ENCODE data around the gene RAD51D. TPM values are rescaled to one million over a fixed set of nuclear protein-coding genes. Genes with fewer than 3 reads are reported as not detected.
A peak's percentile ranks its signal among the peaks of the same experiment; 100 is the strongest.

The RAD51D gene
- total RNA-seq, 2 donors from 2014 or later: 27.8 to 68.3 TPM

DNA sequence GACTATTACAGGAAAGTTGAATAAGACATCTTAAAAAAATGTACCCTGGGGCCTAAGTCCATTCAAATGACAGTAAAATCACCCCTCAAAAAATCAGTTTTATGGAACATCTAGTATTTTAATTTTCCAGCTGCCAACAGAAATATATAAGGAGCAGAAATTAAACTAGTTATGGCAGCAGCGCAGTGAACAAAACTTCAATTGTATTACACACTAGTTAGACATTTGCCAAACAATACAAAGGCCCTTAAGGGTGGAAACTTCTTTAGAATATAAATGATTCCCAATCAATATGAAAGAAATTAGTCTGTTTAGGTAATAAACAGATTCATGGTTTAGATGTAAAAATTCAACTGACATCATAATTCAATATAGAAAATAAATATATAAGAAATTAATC, 38.0 kb downstream of the RAD51D start:
- no peak for ATAC-seq
- H3K36me3 Mint-ChIP-seq: peaks cover 4% of the 10 kb centered on the region
- peak overlapping the region; percentile 79 for H3K4me3 Mint-ChIP-seq
- peak overlapping the region; percentile 52 to 82 for H3K27ac Mint-ChIP-seq
- peaks cover 56 to 72% of the 10 kb centered on the region in 2 donors for H3K4me1 Mint-ChIP-seq (ENCODE audit: low read depth in 2 of 2)
- H3K27me3 Mint-ChIP-seq: no peaks in the 10 kb centered on the region
- DNase-seq (ENCODE audit: low spot score): no peak
- H3K9me3 Mint-ChIP-seq: no peaks in the 10 kb centered on the region

- Mint-ChIP-seq H3K36me3 (peaks cover 4% of the 10 kb centered on the region), H3K4me3 (peak overlapping the region; percentile 79), H3K27me3 (no peaks in the 10 kb centered on the region), H3K4me1 (ENCODE audit: low read depth in 2 of 2) (peaks cover 50 to 64% of the 10 kb centered on the region in 2 donors), H3K27ac (peak overlapping the region; percentile 52 to 82), H3K9me3 (no peaks in the 10 kb centered on the region)
- ATAC-seq (peak; percentile 81 to 85), DNase-seq (ENCODE audit: low spot score) (no peak)
These were observed 39.1 kb downstream of the RAD51D start for GRCh38 chr17:35080536-35080935.

DNA sequence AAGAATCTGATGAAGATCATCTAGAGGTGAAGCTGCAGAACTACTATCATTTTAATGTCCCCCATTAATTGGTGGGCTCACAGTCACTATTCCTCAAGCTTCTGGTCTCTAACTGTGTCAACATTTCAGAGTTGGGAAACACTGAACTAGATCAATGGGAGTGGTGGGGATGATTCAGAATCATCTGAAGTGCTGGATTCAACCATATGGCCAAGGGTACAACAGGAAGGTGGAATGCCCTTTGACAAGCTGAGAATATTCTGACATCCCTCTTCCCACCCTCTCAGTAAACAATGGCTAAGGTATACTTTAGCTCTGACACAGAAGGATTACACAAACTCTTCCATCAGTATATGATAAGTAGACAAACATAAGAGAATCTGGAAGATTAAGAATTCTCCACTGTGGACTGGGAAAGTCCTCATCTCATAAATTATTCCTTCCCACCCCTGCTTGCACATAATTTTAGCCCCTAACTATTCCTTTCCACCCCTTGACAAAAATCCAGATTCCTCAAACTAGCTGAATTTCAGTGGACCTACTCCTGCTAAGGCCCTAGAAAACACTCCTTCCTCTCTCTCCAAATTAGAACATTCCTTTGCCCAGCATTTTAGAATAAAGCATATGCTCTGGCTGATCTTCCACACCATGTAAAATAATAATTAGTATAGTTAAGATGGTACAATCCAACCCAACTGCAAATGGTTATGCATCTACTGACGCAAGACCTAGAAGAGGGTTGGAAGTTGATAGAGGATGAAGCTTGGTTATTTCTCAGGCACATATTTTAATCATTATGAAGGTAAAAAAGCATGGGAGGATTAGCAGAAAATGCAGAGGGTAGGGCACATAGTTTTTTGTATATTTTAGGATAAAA, 39.9 kb downstream of the RAD51D start:
- H3K4me1 Mint-ChIP-seq (ENCODE audit: low read depth in 2 of 2): peaks cover 53 to 64% of the 10 kb centered on the region in 2 donors
- H3K27me3 Mint-ChIP-seq: no peaks in the 10 kb centered on the region
- peak overlapping the region; percentile 79 for H3K4me3 Mint-ChIP-seq
- peaks cover 4% of the 10 kb centered on the region for H3K36me3 Mint-ChIP-seq
- ATAC-seq: no peak
- DNase-seq (ENCODE audit: low spot score): no peak
- no peaks in the 10 kb centered on the region for H3K9me3 Mint-ChIP-seq
- H3K27ac Mint-ChIP-seq: peak overlapping the region; percentile 52 to 82

DNA sequence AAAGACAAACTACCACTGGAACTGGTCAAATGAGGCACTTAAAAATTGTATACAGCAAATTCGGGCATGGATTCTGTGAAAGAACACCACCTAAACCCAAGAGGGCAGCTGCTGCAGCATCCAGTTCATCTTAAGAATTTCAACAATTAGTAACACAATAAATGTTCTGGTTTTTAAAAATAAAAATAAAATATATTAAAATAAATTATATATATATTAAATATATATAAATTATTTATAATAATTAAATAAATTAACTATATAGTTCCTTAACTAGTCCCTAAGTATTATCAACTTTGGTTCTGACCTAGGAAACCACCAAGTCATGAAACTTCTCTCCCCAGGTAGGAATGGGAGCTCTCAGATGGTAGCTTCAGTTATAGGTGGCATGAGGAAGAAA, 42.8 kb downstream of the RAD51D start:
- Mint-ChIP-seq H3K27ac (no peak overlapping the region), H3K4me3 (no peak overlapping the region), H3K27me3 (no peaks in the 10 kb centered on the region), H3K36me3 (peaks cover 4% of the 10 kb centered on the region), H3K9me3 (no peaks in the 10 kb centered on the region), H3K4me1 (ENCODE audit: low read depth in 2 of 2) (peaks cover 64 to 74% of the 10 kb centered on the region in 2 donors)
- ATAC-seq (no peak), DNase-seq (ENCODE audit: low spot score) (no peak)

GRCh38 chr17:35074711-35075707, 44.7 kb downstream of the RAD51D start:
- no peaks in the 10 kb centered on the region for H3K9me3 Mint-ChIP-seq
- no peaks in the 10 kb centered on the region for H3K27me3 Mint-ChIP-seq
- peak overlapping the region; percentile 75 for H3K4me3 Mint-ChIP-seq
- no peak for DNase-seq (ENCODE audit: low spot score)
- H3K36me3 Mint-ChIP-seq: peaks cover 4% of the 10 kb centered on the region
- H3K27ac Mint-ChIP-seq: peak overlapping the region; percentile 86 to 89
- peaks cover 60 to 64% of the 10 kb centered on the region in 2 donors for H3K4me1 Mint-ChIP-seq (ENCODE audit: low read depth in 2 of 2)
- no peak for ATAC-seq

DNA sequence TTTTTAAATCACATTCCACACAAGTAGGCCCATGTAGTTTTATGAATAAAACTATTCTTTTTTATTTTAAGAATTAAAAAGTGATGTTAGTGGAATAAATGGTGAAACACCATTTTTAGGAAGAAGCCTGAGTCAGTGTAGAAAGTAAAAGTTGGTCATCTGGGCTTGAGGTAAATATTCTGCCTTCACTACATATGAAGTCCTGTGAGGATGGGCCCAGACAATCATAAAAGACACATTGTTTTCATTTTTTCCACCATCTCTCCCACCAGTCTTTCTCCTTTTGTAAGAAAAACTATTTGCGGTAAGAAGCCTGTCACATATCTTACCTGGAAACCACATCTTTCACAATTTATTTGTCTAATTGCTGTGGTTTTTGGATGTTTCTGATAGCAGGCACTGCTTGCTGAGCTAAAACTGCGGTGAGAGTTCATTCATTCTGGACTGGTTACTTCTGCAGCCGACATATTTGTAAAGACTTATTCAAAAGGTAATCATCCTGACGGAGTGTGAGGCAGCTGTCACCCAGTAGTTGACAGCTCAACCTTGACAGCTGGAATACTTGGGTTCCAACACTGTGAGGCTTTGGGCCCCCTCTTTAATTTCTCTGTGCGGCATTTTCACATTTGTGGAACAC, 45.6 kb downstream of the RAD51D start:
- ATAC-seq: no peak
- H3K4me1 Mint-ChIP-seq (ENCODE audit: low read depth in 2 of 2): peaks cover 61 to 66% of the 10 kb centered on the region in 2 donors
- H3K27ac Mint-ChIP-seq: peak overlapping the region; percentile 86 to 89

DNA sequence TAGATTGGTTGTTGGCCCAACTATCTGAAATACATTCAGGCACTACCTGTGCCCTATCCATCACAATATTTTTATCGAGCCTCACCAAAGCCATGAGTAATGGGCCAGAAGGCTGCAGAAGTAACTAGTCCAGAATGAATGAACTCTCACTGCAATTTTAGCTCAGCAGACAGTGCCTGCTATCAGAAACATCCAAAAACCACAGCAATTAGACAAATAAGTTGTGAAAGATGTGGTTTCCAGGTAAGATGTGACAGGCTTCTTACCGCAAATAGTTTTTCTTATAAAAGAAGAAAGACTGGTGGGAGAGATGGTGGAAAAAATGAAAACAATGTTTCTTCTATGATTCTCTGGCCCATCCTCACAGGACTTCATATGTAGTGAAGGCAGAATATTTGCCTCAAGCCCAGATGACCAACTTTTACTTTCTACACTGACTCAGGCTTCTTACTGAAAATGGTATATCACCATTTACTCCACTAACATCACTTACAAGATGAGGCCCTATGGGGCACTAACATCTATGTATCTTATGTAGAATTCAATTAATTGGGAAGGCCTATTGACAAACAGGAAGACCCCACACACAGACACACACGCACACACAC, 46.4 kb downstream of the RAD51D start:
- ATAC-seq (peak; percentile 74 to 78), DNase-seq (ENCODE audit: low spot score) (no peak)
- Mint-ChIP-seq H3K36me3 (peaks cover 16% of the 10 kb centered on the region), H3K27me3 (no peaks in the 10 kb centered on the region), H3K27ac (peak overlapping the region; percentile 86 to 89), H3K4me1 (ENCODE audit: low read depth in 2 of 2) (peaks cover 67 to 74% of the 10 kb centered on the region in 2 donors), H3K9me3 (no peaks in the 10 kb centered on the region), H3K4me3 (peak overlapping the region; percentile 75)

More for the DNA sequence above, 45.6 kb downstream of the RAD51D start:
- DNase-seq (ENCODE audit: low spot score): no peak
- Mint-ChIP-seq H3K36me3 (peaks cover 9% of the 10 kb centered on the region), H3K27me3 (no peaks in the 10 kb centered on the region), H3K4me3 (peak overlapping the region; percentile 75), H3K9me3 (no peaks in the 10 kb centered on the region)

GRCh38 chr17:35069311-35069710, 50.3 kb downstream of the RAD51D start:
- DNase-seq (ENCODE audit: low spot score) (no peak), ATAC-seq (no peak)
- no peaks in the 10 kb centered on the region for H3K27me3 Mint-ChIP-seq
- H3K4me1 Mint-ChIP-seq (ENCODE audit: low read depth in 2 of 2): peaks cover 65 to 79% of the 10 kb centered on the region in 2 donors
- H3K9me3 Mint-ChIP-seq: no peaks in the 10 kb centered on the region
- H3K4me3 Mint-ChIP-seq: peak overlapping the region; percentile 83
- H3K27ac Mint-ChIP-seq: peak overlapping the region; percentile 60 to 90
- H3K36me3 Mint-ChIP-seq: peaks cover 18% of the 10 kb centered on the region

GRCh38 chr17:35068249-35068648, 51.4 kb downstream of the RAD51D start:
- Mint-ChIP-seq H3K27ac (peak overlapping the region; percentile 60 to 90), H3K36me3 (peaks cover 18% of the 10 kb centered on the region), H3K9me3 (no peaks in the 10 kb centered on the region), H3K4me3 (peak overlapping the region; percentile 83), H3K4me1 (ENCODE audit: low read depth in 2 of 2) (peaks cover 65 to 79% of the 10 kb centered on the region in 2 donors), H3K27me3 (no peaks in the 10 kb centered on the region)
- ATAC-seq (no peak), DNase-seq (ENCODE audit: low spot score) (no peak)

- peak overlapping the region; percentile 80 for H3K4me3 Mint-ChIP-seq
These were observed 53.8 kb downstream of the RAD51D start for GRCh38 chr17:35065880-35066279.

GRCh38 chr17:35064516-35065215, 55.0 kb downstream of the RAD51D start:
- H3K36me3 Mint-ChIP-seq: peaks cover 42% of the 10 kb centered on the region
- no peaks in the 10 kb centered on the region for H3K27me3 Mint-ChIP-seq
- DNase-seq (ENCODE audit: low spot score): no peak
- H3K9me3 Mint-ChIP-seq: peaks cover 4% of the 10 kb centered on the region
- ATAC-seq: no peak
- peaks cover 61 to 79% of the 10 kb centered on the region in 2 donors for H3K4me1 Mint-ChIP-seq (ENCODE audit: low read depth in 2 of 2)
- H3K27ac Mint-ChIP-seq: peak overlapping the region; percentile 90 to 93
- H3K4me3 Mint-ChIP-seq: peak overlapping the region; percentile 80

More at GRCh38 chr17:35065880-35066279, 53.8 kb downstream of the RAD51D start:
- Mint-ChIP-seq H3K27ac (peak overlapping the region; percentile 90 to 93), H3K36me3 (peaks cover 30% of the 10 kb centered on the region), H3K4me1 (ENCODE audit: low read depth in 2 of 2) (peaks cover 66 to 79% of the 10 kb centered on the region in 2 donors), H3K27me3 (no peaks in the 10 kb centered on the region), H3K9me3 (peaks cover 2% of the 10 kb centered on the region)
- DNase-seq (ENCODE audit: low spot score) (no peak), ATAC-seq (no peak)

- Mint-ChIP-seq H3K27me3 (no peaks in the 10 kb centered on the region), H3K4me1 (ENCODE audit: low read depth in 2 of 2) (peaks cover 58 to 72% of the 10 kb centered on the region in 2 donors), H3K27ac (peak within 1 kb of the TSS; percentile 90 to 93), H3K36me3 (peaks cover 38% of the 10 kb centered on the region), H3K4me3 (peak within 1 kb of the TSS; percentile 80), H3K9me3 (peaks cover 4% of the 10 kb centered on the region)
- ATAC-seq (peak; percentile 97), DNase-seq (ENCODE audit: low spot score) (peak; percentile 97)
These were observed 56.0 kb downstream of the RAD51D start, which contains the start of gene RFFL for GRCh38 chr17:35063514-35064223. Gene RFFL (minus strand): TSS chr17:35063707. CDS start chr17:35026553, 37,154 bp downstream.

Measured in natural killer cell treated with Interleukin-12 subunit alpha and Interleukin-12 subunit beta and Interleukin-15 and Interleukin-18, amount 100 ng/mL, for 72 hours (primary cell).